ENCODE results near the gene VPS33B. TPM values are rescaled to one million over a fixed set of nuclear protein-coding genes. Genes with fewer than 3 reads are reported as not detected.
"Not testable (repeated sequence)": the region's sequence is repeated elsewhere in the genome, so short reads cannot be mapped to it uniquely, and the experiment has no call there.

The VPS33B gene
- total RNA-seq, 4 donors from 2014 or later: 6.7 to 12.6 (median 8.1) TPM

GRCh38 chr15:91018158-91018557 lies 4.2 kb downstream of the VPS33B start:
- Histone ChIP-seq H3K27ac (no peak overlapping the region), H3K4me1 (no peaks in the 10 kb centered on the region), H3K9me3 (no peaks in the 10 kb centered on the region), H3K4me3 (no peak overlapping the region), H3K27me3 (no peaks in the 10 kb centered on the region), H3K36me3 (no peaks in the 10 kb centered on the region)
- intact Hi-C loops (cut with DNase I; ENCODE audit: low total_unique reads): no loop called here
- no peak for DNase-seq
- TF ChIP-seq POLR2A (IDR thresholded peaks at IDR 0.05): no peak
- TF ChIP-seq CTCF (IDR thresholded peaks at IDR 0.05): no peak

- TF ChIP-seq POLR2A (IDR thresholded peaks at IDR 0.05) (no peak), CTCF (IDR thresholded peaks at IDR 0.05) (no peak)
- no peak for DNase-seq
- no peaks in the 10 kb centered on the region for H3K36me3 ChIP-seq
- H3K27me3 ChIP-seq: no peaks in the 10 kb centered on the region
- intact Hi-C loops (cut with DNase I; ENCODE audit: low total_unique reads): no loop called here
- no peaks in the 10 kb centered on the region for H3K4me1 ChIP-seq
- H3K9me3 ChIP-seq: no peaks in the 10 kb centered on the region
- H3K27ac ChIP-seq: no peak overlapping the region
- H3K4me3 ChIP-seq: no peak overlapping the region
These were observed 4.7 kb downstream of the VPS33B start for GRCh38 chr15:91017716-91018115.

- intact Hi-C loops (cut with DNase I; ENCODE audit: low total_unique reads); H3K27me3 ChIP-seq; H3K9me3 ChIP-seq; H3K4me3 ChIP-seq; DNase-seq; H3K36me3 ChIP-seq; H3K27ac ChIP-seq; H3K4me1 ChIP-seq: not testable (repeated sequence)
These were observed 8.7 kb downstream of the VPS33B start for GRCh38 chr15:91013701-91014100.

GRCh38 chr15:91007266-91007665 lies 15.1 kb downstream of the VPS33B start:
- Histone ChIP-seq H3K27ac (no peak overlapping the region), H3K4me3 (no peak overlapping the region), H3K4me1 (no peaks in the 10 kb centered on the region), H3K36me3 (no peaks in the 10 kb centered on the region), H3K9me3 (no peaks in the 10 kb centered on the region), H3K27me3 (no peaks in the 10 kb centered on the region)
- TF ChIP-seq CTCF (IDR thresholded peaks at IDR 0.05) (no peak), POLR2A (IDR thresholded peaks at IDR 0.05) (no peak)
- DNase-seq: no peak
- intact Hi-C loops (cut with DNase I; ENCODE audit: low total_unique reads): no loop called here

GRCh38 chr15:91001209-91001608 lies 21.2 kb downstream of the VPS33B start:
- no peak overlapping the region for H3K4me3 ChIP-seq
- H3K27me3 ChIP-seq: no peaks in the 10 kb centered on the region
- intact Hi-C loops (cut with DNase I; ENCODE audit: low total_unique reads): no loop called here
- H3K9me3 ChIP-seq: no peaks in the 10 kb centered on the region
- no peaks in the 10 kb centered on the region for H3K4me1 ChIP-seq
- H3K27ac ChIP-seq: no peak overlapping the region
- no peaks in the 10 kb centered on the region for H3K36me3 ChIP-seq
- no peak for DNase-seq
- TF ChIP-seq CTCF (IDR thresholded peaks at IDR 0.05) (no peak), POLR2A (IDR thresholded peaks at IDR 0.05) (no peak)

GRCh38 chr15:90998737-90999136 lies 23.7 kb downstream of the VPS33B start:
- H3K4me3 ChIP-seq: no peak overlapping the region
- no peak for TF ChIP-seq POLR2A (IDR thresholded peaks at IDR 0.05)
- no peak for TF ChIP-seq CTCF (IDR thresholded peaks at IDR 0.05)
- intact Hi-C loops (cut with DNase I; ENCODE audit: low total_unique reads): no loop called here
- no peaks in the 10 kb centered on the region for H3K36me3 ChIP-seq
- H3K27ac ChIP-seq: no peak overlapping the region
- H3K9me3 ChIP-seq: no peaks in the 10 kb centered on the region
- no peaks in the 10 kb centered on the region for H3K27me3 ChIP-seq
- DNase-seq: no peak
- no peaks in the 10 kb centered on the region for H3K4me1 ChIP-seq

Data from uterus (tissue), 4 donors.